ENCODE data around the gene UQCRFS1. TPM values are rescaled to one million over a fixed set of nuclear protein-coding genes. Genes with fewer than 3 reads are reported as not detected.
"Not testable (repeated sequence)": the region's sequence is repeated elsewhere in the genome, so short reads cannot be mapped to it uniquely, and the experiment has no call there.

UQCRFS1 gene
- total and polyA plus RNA-seq, 11 donors: 56.7 to 160 (median 130) TPM

- no peak overlapping the region for H3K4me3 ChIP-seq
- peaks cover 0 to 18% (median 9%) of the 10 kb centered on the region in 12 donors for H3K4me1 ChIP-seq
- no peaks in the 10 kb centered on the region for H3K9me3 ChIP-seq
- DNase-seq (no peak), ATAC-seq (no peak)
- WGBS, 4 donors: 78 to 90% (median 89%) methylated on average over 7 of the region's 7 CpGs
- no peak overlapping the region for H3K27ac ChIP-seq
- intact Hi-C loops (cut with DNase I): no loop called here
- H3K36me3 ChIP-seq: no peaks in the 10 kb centered on the region
- TF ChIP-seq POLR2A (IDR thresholded peaks at IDR 0.05): no peak
- no peak for TF ChIP-seq CTCF (IDR thresholded peaks at IDR 0.05)
- peaks cover 0 to 11% (median 0%) of the 10 kb centered on the region in 9 donors for H3K27me3 ChIP-seq
Measured at GRCh38 chr19:29215322-29215845, 2.4 kb upstream of the UQCRFS1 start.

- Histone ChIP-seq H3K27me3 (peaks cover 0 to 8% (median 0%) of the 10 kb centered on the region in 9 donors), H3K27ac (no peak overlapping the region), H3K4me3 (no peak overlapping the region), H3K9me3 (no peaks in the 10 kb centered on the region), H3K4me1 (peaks cover 0 to 26% (median 12%) of the 10 kb centered on the region in 12 donors), H3K36me3 (no peaks in the 10 kb centered on the region)
- intact Hi-C loops (cut with DNase I): loop anchor here in 2 of 10 donors (5.0 kb wide), 2 partner anchors 393 to 503 kb away; partner anchors contain the start of genes C19orf12 (in 1 of the 2) and POP4 (in 1 of the 2)
- no peak for TF ChIP-seq CTCF (IDR thresholded peaks at IDR 0.05)
- TF ChIP-seq POLR2A (IDR thresholded peaks at IDR 0.05): no peak
- ATAC-seq (no peak), DNase-seq (no peak)
- WGBS, 4 donors: 59 to 70% (median 66%) methylated on average over 2 of the region's 2 CpGs
Measured at GRCh38 chr19:29214411-29214810, 1.5 kb upstream of the UQCRFS1 start.

GRCh38 chr19:29212356-29212647, 649 bp downstream of the UQCRFS1 start:
- Histone ChIP-seq H3K27me3 (no peaks in the 10 kb centered on the region), H3K9me3 (no peaks in the 10 kb centered on the region), H3K4me3 (peak overlapping the region; percentile 65 to 99 (median 90)), H3K36me3 (peaks cover 0 to 9% (median 3%) of the 10 kb centered on the region in 9 donors), H3K4me1 (peaks cover 0 to 40% (median 20%) of the 10 kb centered on the region in 12 donors), H3K27ac (peak overlapping the region; percentile 77 to 98 (median 95))
- DNase-seq (no peak), ATAC-seq (no peak)
- intact Hi-C loops (cut with DNase I): loop anchor here in 2 of 10 donors (5.0 kb wide), 2 partner anchors 395 to 505 kb away; partner anchors contain the start of genes C19orf12 (in 1 of the 2) and POP4 (in 1 of the 2)
- TF ChIP-seq CTCF (IDR thresholded peaks at IDR 0.05): no peak
- TF ChIP-seq POLR2A (IDR thresholded peaks at IDR 0.05): no peak
- WGBS, 4 donors: 0% methylated on average over 7 of the region's 7 CpGs

- Histone ChIP-seq H3K36me3 (peaks cover 0 to 15% (median 9%) of the 10 kb centered on the region in 9 donors), H3K27ac (peak overlapping the region; percentile 77 to 98 (median 95)), H3K4me3 (peak overlapping the region; percentile 65 to 99 (median 90)), H3K4me1 (peaks cover 0 to 43% (median 20%) of the 10 kb centered on the region in 12 donors), H3K9me3 (no peaks in the 10 kb centered on the region), H3K27me3 (no peaks in the 10 kb centered on the region)
- intact Hi-C loops (cut with DNase I): loop anchor here in 2 of 10 donors (5.0 kb wide), 2 partner anchors 396 to 506 kb away; partner anchors contain the start of genes C19orf12 (in 1 of the 2) and POP4 (in 1 of the 2)
- DNase-seq (no peak), ATAC-seq (peak in 1 of 4 donors; percentile 13)
- TF ChIP-seq POLR2A (IDR thresholded peaks at IDR 0.05) (no peak), CTCF (IDR thresholded peaks at IDR 0.05) (no peak)
- 22 to 28% (median 25%) methylated on average over 18 of the region's 18 CpGs for WGBS, 4 donors
Measured at GRCh38 chr19:29211562-29212355, 1.2 kb downstream of the UQCRFS1 start.

- H3K9me3 ChIP-seq, H3K27ac ChIP-seq, H3K27me3 ChIP-seq, ATAC-seq, DNase-seq: not testable (repeated sequence)
- peaks cover 0 to 49% (median 22%) of the 10 kb centered on the region in 12 donors for H3K4me1 ChIP-seq
- H3K36me3 ChIP-seq: peaks cover 0 to 21% (median 16%) of the 10 kb centered on the region in 9 donors
- H3K4me3 ChIP-seq: peak overlapping the region in 10 of 12 donors; percentile 65 to 99 (median 92)
- WGBS, 4 donors: 92 to 95% (median 94%) methylated on average over 2 to 3 of the region's 3 CpGs
- intact Hi-C loops (cut with DNase I): loop anchor here in 2 of 10 donors (5.0 kb wide), 2 partner anchors 396 to 506 kb away; partner anchors contain the start of genes C19orf12 (in 1 of the 2) and POP4 (in 1 of the 2)
Measured at GRCh38 chr19:29211041-29211440, 1.9 kb downstream of the UQCRFS1 start.

GRCh38 chr19:29210502-29210901, 2.4 kb downstream of the UQCRFS1 start:
- Histone ChIP-seq H3K4me1 (peaks cover 0 to 51% (median 24%) of the 10 kb centered on the region in 12 donors), H3K36me3 (peaks cover 0 to 25% (median 19%) of the 10 kb centered on the region in 9 donors)
- 93 to 99% (median 95%) methylated on average over 3 of the region's 3 CpGs for WGBS, 4 donors
- not testable (repeated sequence) for H3K9me3 ChIP-seq, H3K27ac ChIP-seq, ATAC-seq, H3K4me3 ChIP-seq, DNase-seq, H3K27me3 ChIP-seq
- intact Hi-C loops (cut with DNase I): loop anchor here in 2 of 10 donors (5.0 kb wide), 2 partner anchors 397 to 507 kb away; partner anchors contain the start of genes C19orf12 (in 1 of the 2) and POP4 (in 1 of the 2)
